Breast epithelium (tissue), 3 donors: ENCODE measurements around the gene NEU2.

Experiments
- CTCF ChIP-seq, 3 donors: fragments of 450-650 bp; IDR thresholded peaks; one replicate each; pipeline ENCODE4 v1.5.1; 2016 to 2017; ENCODE audit warnings: antibody characterized with exemption in 3 of 3, mild to moderate bottlenecking in 3 of 3, moderate library complexity in 3 of 3
- POLR2A ChIP-seq: fragments of 450-650 bp; IDR thresholded peaks from one replicate; pipeline ENCODE4 v1.6.1; 2016; ENCODE audit warnings: antibody characterized with exemption, mild to moderate bottlenecking, moderate library complexity
- POLR2AphosphoS5 ChIP-seq, 3 donors: sonication (generic); formaldehyde crosslinking; IDR thresholded peaks; one replicate each; pipeline ENCODE4 v1.6.1; 2017; ENCODE audit warnings: antibody characterized with exemption in 3 of 3

- TF ChIP-seq CTCF (IDR thresholded peaks at IDR 0.05) (no peak), POLR2A (no peak), POLR2AphosphoS5 (IDR thresholded peaks at IDR 0.05) (no peak)
These were observed at the start of gene NEU2 for GRCh38 chr2:233032551-233033320.
